ENCODE measurements around the gene CTU2.

The CTU2 gene

DNA sequence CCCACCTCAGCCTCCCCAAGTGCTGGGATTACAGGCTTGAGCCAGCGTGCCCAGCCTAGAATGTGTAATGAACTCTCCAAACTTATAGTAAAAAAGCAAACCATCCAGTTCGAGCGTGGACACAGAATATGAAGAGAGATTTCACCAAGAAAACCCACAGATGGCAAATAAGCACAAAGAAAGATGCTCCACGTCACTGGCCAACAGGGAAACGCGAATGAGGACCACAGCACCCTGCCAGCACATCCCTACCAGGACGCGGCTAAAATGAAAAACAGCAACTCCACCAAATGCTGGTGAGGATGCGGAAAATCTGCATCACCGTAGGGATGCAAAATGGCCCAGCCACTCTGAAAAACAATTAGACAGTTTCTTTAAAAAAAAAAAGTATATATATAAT is 44.8 kb upstream of the CTU2 start:
- no peak overlapping the region for H3K4me3 ChIP-seq (ENCODE audit: low read depth, low read length)
- ChIA-PET POLR2A (interaction anchor here (0.6 kb wide), 1 partner anchor 25 kb away, joined by 3 read pairs; no protein-coding TSS in a partner anchor), CTCF (interaction anchor here (1.1 to 1.2 kb wide), 2 partner anchors 12 to 24 kb away, joined by 3 to 5 read pairs; no protein-coding TSS in a partner anchor)
- no peaks in the 10 kb centered on the region for H3K9me3 ChIP-seq (ENCODE audit: control insufficient read depth, insufficient read depth, low read depth, low read length)
- no peaks in the 10 kb centered on the region for H3K4me1 ChIP-seq (ENCODE audit: control insufficient read depth, insufficient read depth, low read length)
- TF ChIP-seq ZNF302 (tag by site-specific recombination; IDR thresholded peaks at IDR 0.05; ENCODE audit: low read depth) (no peak), IKZF3 (tag by site-specific recombination; IDR thresholded peaks at IDR 0.05) (no peak), ZNF768 (tag by site-specific recombination; IDR thresholded peaks at IDR 0.05) (no peak), ZNF202 (tag by site-specific recombination; IDR thresholded peaks at IDR 0.05; ENCODE audit: borderline replicate concordance) (no peak), ZNF426 (tag by site-specific recombination; IDR thresholded peaks at IDR 0.05) (no peak), ZNF654 (tag by site-specific recombination; IDR thresholded peaks at IDR 0.05; ENCODE audit: low read depth) (no peak), ZNF624 (tag by site-specific recombination; IDR thresholded peaks at IDR 0.05) (no peak), KLF16 (tag by site-specific recombination; IDR thresholded peaks at IDR 0.05) (no peak), ZNF548 (tag by site-specific recombination; IDR thresholded peaks at IDR 0.05) (no peak), ZNF350 (tag by site-specific recombination; IDR thresholded peaks at IDR 0.05) (no peak)
- TF ChIP-seq, protein P1, sequence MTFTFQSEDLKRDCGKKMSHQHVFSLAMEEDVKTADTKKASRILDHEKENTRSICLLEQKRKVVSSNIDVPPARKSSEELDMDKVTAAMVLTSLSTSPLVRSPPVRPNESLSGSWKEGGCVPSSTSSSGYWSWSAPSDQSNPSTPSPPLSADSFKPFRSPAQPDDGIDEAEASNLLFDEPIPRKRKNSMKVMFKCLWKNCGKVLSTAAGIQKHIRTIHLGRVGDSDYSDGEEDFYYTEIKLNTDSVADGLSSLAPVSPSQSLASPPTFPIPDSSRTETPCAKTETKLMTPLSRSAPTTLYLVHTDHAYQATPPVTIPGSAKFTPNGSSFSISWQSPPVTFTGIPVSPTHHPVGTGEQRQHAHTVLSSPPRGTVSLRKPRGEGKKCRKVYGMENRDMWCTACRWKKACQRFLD (tag by site-specific recombination; IDR thresholded peaks at IDR 0.05): no peak
- TF ChIP-seq, protein P2, sequence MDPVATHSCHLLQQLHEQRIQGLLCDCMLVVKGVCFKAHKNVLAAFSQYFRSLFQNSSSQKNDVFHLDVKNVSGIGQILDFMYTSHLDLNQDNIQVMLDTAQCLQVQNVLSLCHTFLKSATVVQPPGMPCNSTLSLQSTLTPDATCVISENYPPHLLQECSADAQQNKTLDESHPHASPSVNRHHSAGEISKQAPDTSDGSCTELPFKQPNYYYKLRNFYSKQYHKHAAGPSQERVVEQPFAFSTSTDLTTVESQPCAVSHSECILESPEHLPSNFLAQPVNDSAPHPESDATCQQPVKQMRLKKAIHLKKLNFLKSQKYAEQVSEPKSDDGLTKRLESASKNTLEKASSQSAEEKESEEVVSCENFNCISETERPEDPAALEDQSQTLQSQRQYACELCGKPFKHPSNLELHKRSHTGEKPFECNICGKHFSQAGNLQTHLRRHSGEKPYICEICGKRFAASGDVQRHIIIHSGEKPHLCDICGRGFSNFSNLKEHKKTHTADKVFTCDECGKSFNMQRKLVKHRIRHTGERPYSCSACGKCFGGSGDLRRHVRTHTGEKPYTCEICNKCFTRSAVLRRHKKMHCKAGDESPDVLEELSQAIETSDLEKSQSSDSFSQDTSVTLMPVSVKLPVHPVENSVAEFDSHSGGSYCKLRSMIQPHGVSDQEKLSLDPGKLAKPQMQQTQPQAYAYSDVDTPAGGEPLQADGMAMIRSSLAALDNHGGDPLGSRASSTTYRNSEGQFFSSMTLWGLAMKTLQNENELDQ (tag by site-specific recombination; IDR thresholded peaks at IDR 0.05; ENCODE audit: low read depth): no peak
- TF ChIP-seq, protein P3, sequence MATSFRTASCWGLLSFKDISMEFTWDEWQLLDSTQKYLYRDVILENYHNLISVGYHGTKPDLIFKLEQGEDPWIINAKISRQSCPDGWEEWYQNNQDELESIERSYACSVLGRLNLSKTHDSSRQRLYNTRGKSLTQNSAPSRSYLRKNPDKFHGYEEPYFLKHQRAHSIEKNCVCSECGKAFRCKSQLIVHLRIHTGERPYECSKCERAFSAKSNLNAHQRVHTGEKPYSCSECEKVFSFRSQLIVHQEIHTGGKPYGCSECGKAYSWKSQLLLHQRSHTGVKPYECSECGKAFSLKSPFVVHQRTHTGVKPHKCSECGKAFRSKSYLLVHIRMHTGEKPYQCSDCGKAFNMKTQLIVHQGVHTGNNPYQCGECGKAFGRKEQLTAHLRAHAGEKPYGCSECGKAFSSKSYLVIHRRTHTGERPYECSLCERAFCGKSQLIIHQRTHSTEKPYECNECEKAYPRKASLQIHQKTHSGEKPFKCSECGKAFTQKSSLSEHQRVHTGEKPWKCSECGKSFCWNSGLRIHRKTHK (tag by site-specific recombination; IDR thresholded peaks at IDR 0.05): no peak
- peaks cover 0 to 2% of the 10 kb centered on the region in 2 experiments; a peak in 1 of 3 replicates for H3K36me3 ChIP-seq (ENCODE audit: control insufficient read depth in 2 of 2, insufficient read depth in 1 of 2, low read length in 2 of 2)
- H3K27ac ChIP-seq (ENCODE audit: extremely low read depth, low read depth, low read length): no peak overlapping the region

DNA sequence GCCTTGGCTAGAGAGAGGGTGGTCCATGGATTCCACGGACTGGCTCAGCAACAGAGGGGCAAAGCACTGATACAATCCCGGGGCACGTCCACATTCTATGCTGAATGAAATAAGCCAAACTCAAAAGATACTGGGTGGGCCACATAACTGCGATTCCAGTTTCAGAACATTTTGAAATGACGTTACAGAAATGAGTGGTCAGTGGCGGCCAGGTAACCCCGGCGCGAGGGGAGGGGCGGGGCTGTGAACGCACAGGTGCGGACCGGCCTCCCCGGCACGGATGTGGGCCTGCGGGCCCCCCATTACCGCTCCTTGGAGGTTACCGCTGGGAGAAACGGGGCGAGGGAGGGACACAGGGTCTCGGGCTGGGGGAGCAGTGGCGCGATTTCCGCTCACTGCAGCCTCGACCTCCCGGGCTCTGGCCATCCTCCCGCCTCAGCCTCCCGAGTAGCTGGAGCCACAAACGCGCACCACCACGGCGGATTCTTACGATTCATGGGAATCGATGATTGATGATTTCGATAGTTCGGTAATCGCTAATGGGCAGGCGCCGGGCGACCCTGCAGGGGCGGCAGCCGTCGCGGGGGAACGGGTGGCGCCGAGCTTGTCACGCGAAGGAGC is 44.0 kb upstream of the CTU2 start:
- POLR2A ChIA-PET: interaction anchor here (0.6 to 1.3 kb wide), 10 partner anchors 10 to 92 kb away, joined by 3 to 7 read pairs (median 3); partner anchors contain the start of genes CTU2, RNF166 and ZC3H18
- peak overlapping the region; percentile 82 for H3K4me3 ChIP-seq (ENCODE audit: low read depth, low read length)
- H3K36me3 ChIP-seq (ENCODE audit: control insufficient read depth in 2 of 2, insufficient read depth in 1 of 2, low read length in 2 of 2): peaks cover 0 to 2% of the 10 kb centered on the region in 2 experiments; a peak in 1 of 3 replicates
- no peaks in the 10 kb centered on the region for H3K4me1 ChIP-seq (ENCODE audit: control insufficient read depth, insufficient read depth, low read length)
- no peaks in the 10 kb centered on the region for H3K9me3 ChIP-seq (ENCODE audit: control insufficient read depth, insufficient read depth, low read depth, low read length)
- H3K27ac ChIP-seq (ENCODE audit: extremely low read depth, low read depth, low read length): peak overlapping the region; percentile 69; the same call in 1 of the 2 replicates
- CTCF ChIA-PET: interaction anchor here (0.6 to 4.1 kb wide), 6 partner anchors 10 to 75 kb away, joined by 3 to 12 read pairs (median 5); no protein-coding TSS in a partner anchor
- TF ChIP-seq ZFP41 (tag by site-specific recombination; IDR thresholded peaks at IDR 0.05; ENCODE audit: borderline replicate concordance) (no peak), ZBTB48 (tag by site-specific recombination; IDR thresholded peaks at IDR 0.05) (no peak), ZNF302 (tag by site-specific recombination; IDR thresholded peaks at IDR 0.05; ENCODE audit: low read depth) (no peak), GLIS2 (tag by site-specific recombination; IDR thresholded peaks at IDR 0.05) (peak; percentile 29; the same call in 1 of the 2 replicates), ZNF2 (tag by site-specific recombination; IDR thresholded peaks at IDR 0.05) (no peak), REPIN1 (tag by site-specific recombination; IDR thresholded peaks at IDR 0.05; ENCODE audit: low read depth) (no peak), ZFP3 (tag by site-specific recombination; IDR thresholded peaks at IDR 0.05; ENCODE audit: low read depth) (no peak), ZNF664 (tag by site-specific recombination; IDR thresholded peaks at IDR 0.05) (no peak), KLF8 (tag by site-specific recombination; IDR thresholded peaks at IDR 0.05) (no peak)
- TF ChIP-seq, protein P4, sequence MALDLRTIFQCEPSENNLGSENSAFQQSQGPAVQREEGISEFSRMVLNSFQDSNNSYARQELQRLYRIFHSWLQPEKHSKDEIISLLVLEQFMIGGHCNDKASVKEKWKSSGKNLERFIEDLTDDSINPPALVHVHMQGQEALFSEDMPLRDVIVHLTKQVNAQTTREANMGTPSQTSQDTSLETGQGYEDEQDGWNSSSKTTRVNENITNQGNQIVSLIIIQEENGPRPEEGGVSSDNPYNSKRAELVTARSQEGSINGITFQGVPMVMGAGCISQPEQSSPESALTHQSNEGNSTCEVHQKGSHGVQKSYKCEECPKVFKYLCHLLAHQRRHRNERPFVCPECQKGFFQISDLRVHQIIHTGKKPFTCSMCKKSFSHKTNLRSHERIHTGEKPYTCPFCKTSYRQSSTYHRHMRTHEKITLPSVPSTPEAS (tag by site-specific recombination; IDR thresholded peaks at IDR 0.05): no peak
- TF ChIP-seq, protein P5, sequence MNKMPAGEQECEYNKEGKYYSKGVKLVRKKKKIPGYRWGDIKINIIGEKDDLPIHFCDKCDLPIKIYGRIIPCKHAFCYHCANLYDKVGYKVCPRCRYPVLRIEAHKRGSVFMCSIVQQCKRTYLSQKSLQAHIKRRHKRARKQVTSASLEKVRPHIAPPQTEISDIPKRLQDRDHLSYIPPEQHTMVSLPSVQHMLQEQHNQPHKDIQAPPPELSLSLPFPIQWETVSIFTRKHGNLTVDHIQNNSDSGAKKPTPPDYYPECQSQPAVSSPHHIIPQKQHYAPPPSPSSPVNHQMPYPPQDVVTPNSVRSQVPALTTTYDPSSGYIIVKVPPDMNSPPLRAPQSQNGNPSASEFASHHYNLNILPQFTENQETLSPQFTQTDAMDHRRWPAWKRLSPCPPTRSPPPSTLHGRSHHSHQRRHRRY (tag by site-specific recombination; IDR thresholded peaks at IDR 0.05): no peak
- TF ChIP-seq, protein P6, sequence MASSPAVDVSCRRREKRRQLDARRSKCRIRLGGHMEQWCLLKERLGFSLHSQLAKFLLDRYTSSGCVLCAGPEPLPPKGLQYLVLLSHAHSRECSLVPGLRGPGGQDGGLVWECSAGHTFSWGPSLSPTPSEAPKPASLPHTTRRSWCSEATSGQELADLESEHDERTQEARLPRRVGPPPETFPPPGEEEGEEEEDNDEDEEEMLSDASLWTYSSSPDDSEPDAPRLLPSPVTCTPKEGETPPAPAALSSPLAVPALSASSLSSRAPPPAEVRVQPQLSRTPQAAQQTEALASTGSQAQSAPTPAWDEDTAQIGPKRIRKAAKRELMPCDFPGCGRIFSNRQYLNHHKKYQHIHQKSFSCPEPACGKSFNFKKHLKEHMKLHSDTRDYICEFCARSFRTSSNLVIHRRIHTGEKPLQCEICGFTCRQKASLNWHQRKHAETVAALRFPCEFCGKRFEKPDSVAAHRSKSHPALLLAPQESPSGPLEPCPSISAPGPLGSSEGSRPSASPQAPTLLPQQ (tag by site-specific recombination; IDR thresholded peaks at IDR 0.05): no peak

Measured in HEK293 (cell line).